T-helper 1 cell treated with Interleukin-12 subunit alpha and Interleukin-12 subunit beta and Interleukin-4 antibody, amounts not matched to agents 30 μg/mL and 1 μg/mL, for 36 hours (primary cell): Measurements from ENCODE around the gene SLCO3A1.
"Not testable (repeated sequence)": the region's sequence is repeated elsewhere in the genome, so short reads cannot be mapped to it uniquely, and the experiment has no call there.

ENCODE experiments used
- H3K27ac Mint-ChIP-seq: one replicate; pipeline ENCODE4 v1.8.0; 2021; ENCODE audit warnings: mild to moderate bottlenecking, mixed read lengths
- H3K27me3 Mint-ChIP-seq: one replicate; pipeline ENCODE4 v1.8.0; 2021; ENCODE audit warnings: low read depth, mixed read lengths
- H3K36me3 Mint-ChIP-seq: one replicate; pipeline ENCODE4 v1.8.0; 2021; ENCODE audit warnings: low read depth, mixed read lengths
- H3K4me1 Mint-ChIP-seq: one replicate; pipeline ENCODE4 v1.8.0; 2021; ENCODE audit warnings: low read depth, mixed read lengths
- H3K4me3 Mint-ChIP-seq: one replicate; pipeline ENCODE4 v1.8.0; 2021; ENCODE audit warnings: mild to moderate bottlenecking, moderate library complexity, mixed read lengths
- H3K9me3 Mint-ChIP-seq: one replicate; pipeline ENCODE4 v1.8.0; 2021; ENCODE audit warnings: mixed read lengths

The SLCO3A1 gene

DNA sequence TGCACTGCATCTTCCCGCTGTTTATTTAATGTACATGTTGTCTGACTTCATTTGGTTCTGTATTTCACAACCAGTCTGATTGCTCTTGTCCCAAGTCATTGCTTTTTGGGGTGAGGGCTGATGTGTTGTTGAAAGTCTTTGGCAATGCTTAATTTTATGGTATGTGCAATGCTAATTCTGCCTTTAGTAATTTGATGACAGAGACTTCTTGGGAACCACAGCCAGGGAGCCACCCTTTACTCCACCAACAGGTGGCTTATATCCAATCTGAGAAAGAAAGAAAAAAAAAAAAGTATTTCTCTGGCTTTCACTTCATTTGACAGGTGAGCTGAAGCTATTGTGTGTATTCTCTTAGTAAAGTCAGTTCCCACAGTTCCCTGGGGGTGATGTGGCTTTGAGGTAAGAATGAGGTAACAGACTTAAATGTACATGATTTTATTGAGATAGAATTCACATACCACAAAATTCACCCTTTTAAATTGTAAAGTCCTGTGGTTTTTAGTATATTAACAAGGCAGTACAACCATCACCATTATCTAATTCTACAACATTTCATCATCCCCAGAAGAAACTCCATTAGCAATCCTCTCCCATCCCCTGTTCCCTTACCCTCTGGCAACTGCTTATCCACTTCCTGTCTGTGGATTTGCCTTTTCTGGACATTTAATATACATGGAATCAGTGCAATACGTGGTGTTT lies 97.3 kb downstream of the SLCO3A1 start:
- Mint-ChIP-seq H3K9me3 (no peaks in the 10 kb centered on the region), H3K27me3 (no peaks in the 10 kb centered on the region), H3K27ac (no peak overlapping the region), H3K4me1 (peaks cover 27% of the 10 kb centered on the region), H3K4me3 (no peak overlapping the region), H3K36me3 (no peaks in the 10 kb centered on the region)

DNA sequence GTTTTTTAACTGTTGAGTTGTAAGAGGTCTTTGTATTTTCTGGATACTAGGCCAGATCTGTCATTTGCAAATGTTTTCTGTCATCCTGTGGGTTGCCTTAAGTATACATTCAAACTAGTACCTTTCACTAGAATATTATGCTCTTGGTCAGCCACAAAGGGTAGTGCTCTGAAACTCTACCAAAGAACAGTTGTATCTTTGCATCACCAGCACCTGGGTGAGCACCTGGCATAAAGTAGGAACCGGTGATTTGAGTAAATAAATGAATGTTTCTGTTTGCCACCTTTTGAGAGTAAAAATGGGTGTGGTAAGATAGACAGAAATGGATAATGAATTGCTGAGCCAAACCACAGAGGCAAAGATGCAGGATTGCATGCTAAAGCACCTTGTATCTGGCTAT lies 98.7 kb downstream of the SLCO3A1 start:
- Mint-ChIP-seq H3K27ac (no peak overlapping the region), H3K4me3 (no peak overlapping the region), H3K4me1 (peaks cover 24% of the 10 kb centered on the region), H3K27me3 (no peaks in the 10 kb centered on the region), H3K36me3 (no peaks in the 10 kb centered on the region), H3K9me3 (no peaks in the 10 kb centered on the region)

DNA sequence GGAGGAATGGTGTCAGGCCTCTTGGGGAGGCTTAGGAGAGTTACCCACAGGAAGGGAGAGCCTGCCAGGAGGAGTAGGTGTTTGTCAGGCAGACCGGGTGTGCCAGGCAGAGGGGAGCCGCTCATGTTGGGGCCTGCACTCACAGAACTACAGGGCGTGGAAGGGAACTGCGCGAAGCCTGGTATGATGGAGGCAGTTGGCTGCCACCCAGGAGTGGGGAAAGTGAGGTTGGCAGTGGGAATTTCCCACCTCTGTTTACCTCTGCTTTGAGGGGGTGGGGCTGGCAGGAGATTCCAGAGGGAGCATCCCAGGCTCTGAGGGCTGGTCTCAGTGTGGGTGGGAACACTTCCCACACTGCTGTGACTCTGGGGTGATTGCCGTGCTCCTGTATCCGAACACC lies 99.9 kb downstream of the SLCO3A1 start:
- Mint-ChIP-seq H3K36me3 (no peaks in the 10 kb centered on the region), H3K27me3 (no peaks in the 10 kb centered on the region), H3K4me3 (no peak overlapping the region), H3K9me3 (no peaks in the 10 kb centered on the region), H3K4me1 (peaks cover 22% of the 10 kb centered on the region), H3K27ac (no peak overlapping the region)

GRCh38 chr15:91954292-91954691 lies 100.8 kb downstream of the SLCO3A1 start:
- no peaks in the 10 kb centered on the region for H3K9me3 Mint-ChIP-seq
- no peak overlapping the region for H3K27ac Mint-ChIP-seq
- no peak overlapping the region for H3K4me3 Mint-ChIP-seq
- H3K27me3 Mint-ChIP-seq = no peaks in the 10 kb centered on the region
- H3K4me1 Mint-ChIP-seq = peaks cover 22% of the 10 kb centered on the region
- no peaks in the 10 kb centered on the region for H3K36me3 Mint-ChIP-seq

- no peaks in the 10 kb centered on the region for H3K36me3 Mint-ChIP-seq
- no peaks in the 10 kb centered on the region for H3K9me3 Mint-ChIP-seq
- no peaks in the 10 kb centered on the region for H3K27me3 Mint-ChIP-seq
- no peak overlapping the region for H3K4me3 Mint-ChIP-seq
- no peak overlapping the region for H3K27ac Mint-ChIP-seq
- H3K4me1 Mint-ChIP-seq = peaks cover 17% of the 10 kb centered on the region
Measured at GRCh38 chr15:91956026-91956723, 102.7 kb downstream of the SLCO3A1 start.

DNA sequence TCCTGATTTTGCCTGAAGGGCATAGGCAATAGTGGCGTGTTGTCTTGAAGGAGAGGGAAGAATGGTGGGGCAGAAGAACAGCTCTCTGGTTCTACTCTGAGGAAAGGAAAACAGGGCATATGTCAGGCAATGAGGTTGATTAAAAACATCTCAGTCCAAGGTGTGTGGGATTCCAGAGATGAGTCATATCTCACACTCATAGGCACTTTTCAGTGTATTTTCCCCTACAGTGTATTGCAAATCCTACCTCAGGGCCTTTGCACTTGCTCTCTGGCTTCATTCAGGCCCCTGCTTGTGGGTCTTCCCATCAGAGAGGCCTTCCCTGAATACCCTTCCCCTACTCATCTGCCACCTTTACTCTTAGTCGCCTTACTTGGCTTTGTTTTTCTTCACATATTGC lies 107.8 kb downstream of the SLCO3A1 start:
- H3K27ac Mint-ChIP-seq = no peak overlapping the region
- H3K4me1 Mint-ChIP-seq = peaks cover 3% of the 10 kb centered on the region
- no peaks in the 10 kb centered on the region for H3K9me3 Mint-ChIP-seq
- H3K36me3 Mint-ChIP-seq = no peaks in the 10 kb centered on the region
- no peak overlapping the region for H3K4me3 Mint-ChIP-seq
- H3K27me3 Mint-ChIP-seq = no peaks in the 10 kb centered on the region

GRCh38 chr15:91963747-91964146 lies 110.2 kb downstream of the SLCO3A1 start:
- not testable (repeated sequence) for H3K27me3 Mint-ChIP-seq, H3K9me3 Mint-ChIP-seq, H3K27ac Mint-ChIP-seq, H3K4me1 Mint-ChIP-seq, H3K4me3 Mint-ChIP-seq, H3K36me3 Mint-ChIP-seq

- H3K27me3 Mint-ChIP-seq = no peaks in the 10 kb centered on the region
- no peaks in the 10 kb centered on the region for H3K9me3 Mint-ChIP-seq
- H3K4me1 Mint-ChIP-seq = peaks cover 3% of the 10 kb centered on the region
- no peak overlapping the region for H3K27ac Mint-ChIP-seq
- no peak overlapping the region for H3K4me3 Mint-ChIP-seq
- H3K36me3 Mint-ChIP-seq = no peaks in the 10 kb centered on the region
Measured at GRCh38 chr15:91965501-91966193, 112.1 kb downstream of the SLCO3A1 start.

DNA sequence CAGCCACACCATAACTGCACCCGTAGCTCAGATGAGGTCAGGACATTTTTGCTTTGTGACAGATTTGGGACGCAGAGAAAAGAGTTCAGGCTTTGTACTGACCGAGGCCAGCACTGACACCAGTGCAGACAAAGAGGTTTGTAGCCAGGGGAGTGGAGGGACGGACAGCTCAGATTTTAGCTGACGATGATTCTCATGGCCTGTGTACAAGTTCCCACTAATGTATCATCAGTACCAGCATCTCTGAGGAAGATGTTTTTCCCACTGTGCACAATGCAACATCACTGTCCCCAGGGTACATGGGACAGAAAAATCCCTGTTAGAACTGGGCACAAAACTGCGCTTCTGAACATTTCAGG lies 112.7 kb downstream of the SLCO3A1 start:
- Mint-ChIP-seq H3K9me3 (no peaks in the 10 kb centered on the region), H3K4me3 (no peak overlapping the region), H3K4me1 (peaks cover 3% of the 10 kb centered on the region), H3K27ac (no peak overlapping the region), H3K36me3 (no peaks in the 10 kb centered on the region), H3K27me3 (no peaks in the 10 kb centered on the region)

GRCh38 chr15:91967935-91968606 lies 114.6 kb downstream of the SLCO3A1 start:
- Mint-ChIP-seq H3K27ac (no peak overlapping the region), H3K4me3 (no peak overlapping the region), H3K9me3 (no peaks in the 10 kb centered on the region), H3K36me3 (no peaks in the 10 kb centered on the region), H3K27me3 (no peaks in the 10 kb centered on the region), H3K4me1 (no peaks in the 10 kb centered on the region)

GRCh38 chr15:91968610-91969009 lies 115.1 kb downstream of the SLCO3A1 start:
- H3K9me3 Mint-ChIP-seq = no peaks in the 10 kb centered on the region
- H3K4me1 Mint-ChIP-seq = no peaks in the 10 kb centered on the region
- H3K27me3 Mint-ChIP-seq = no peaks in the 10 kb centered on the region
- no peaks in the 10 kb centered on the region for H3K36me3 Mint-ChIP-seq
- no peak overlapping the region for H3K27ac Mint-ChIP-seq
- no peak overlapping the region for H3K4me3 Mint-ChIP-seq

DNA sequence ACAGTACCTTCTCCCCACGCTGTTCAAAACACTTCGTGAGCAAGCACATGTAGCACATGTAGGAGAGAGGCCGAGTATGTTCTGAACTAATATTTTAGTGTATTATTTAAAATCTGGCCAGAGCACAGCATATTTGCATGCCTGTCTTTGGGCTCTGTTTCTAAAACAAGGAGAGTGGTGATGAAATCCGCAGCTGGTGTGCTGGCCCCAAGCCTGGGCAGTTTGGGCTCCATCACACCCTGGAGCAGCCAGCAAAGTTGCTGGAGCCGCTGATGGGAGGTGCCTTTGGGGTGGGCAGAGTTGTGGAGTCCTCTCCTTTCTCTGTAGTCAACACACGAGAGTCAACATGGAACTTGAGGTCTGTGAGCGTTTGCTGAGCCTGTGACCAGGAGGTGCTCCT lies 116.6 kb downstream of the SLCO3A1 start:
- H3K4me1 Mint-ChIP-seq = no peaks in the 10 kb centered on the region
- no peak overlapping the region for H3K27ac Mint-ChIP-seq
- H3K36me3 Mint-ChIP-seq = no peaks in the 10 kb centered on the region
- no peak overlapping the region for H3K4me3 Mint-ChIP-seq
- no peaks in the 10 kb centered on the region for H3K9me3 Mint-ChIP-seq
- no peaks in the 10 kb centered on the region for H3K27me3 Mint-ChIP-seq

DNA sequence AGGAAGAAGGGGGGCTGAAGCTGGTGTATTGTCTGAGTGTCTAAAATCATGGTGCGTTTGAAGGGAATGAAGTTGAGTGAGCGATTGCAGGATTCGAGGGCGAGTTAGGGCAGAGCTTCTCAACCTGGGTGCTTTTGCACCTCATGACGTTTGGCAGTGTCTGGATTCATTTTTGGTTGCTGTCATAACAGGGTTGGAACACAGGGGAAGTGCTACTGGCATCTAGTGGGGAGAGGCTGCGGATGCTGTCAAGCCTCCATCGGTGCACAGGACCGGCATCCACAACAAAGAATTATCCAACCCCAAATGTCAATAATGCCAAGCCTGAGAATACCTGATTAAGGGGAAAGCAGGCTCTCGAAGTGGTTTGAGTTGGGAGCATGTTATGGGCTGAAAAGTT lies 120.0 kb downstream of the SLCO3A1 start:
- H3K4me3 Mint-ChIP-seq = no peak overlapping the region
- H3K36me3 Mint-ChIP-seq = no peaks in the 10 kb centered on the region
- no peaks in the 10 kb centered on the region for H3K9me3 Mint-ChIP-seq
- H3K4me1 Mint-ChIP-seq = no peaks in the 10 kb centered on the region
- no peaks in the 10 kb centered on the region for H3K27me3 Mint-ChIP-seq
- H3K27ac Mint-ChIP-seq = no peak overlapping the region

DNA sequence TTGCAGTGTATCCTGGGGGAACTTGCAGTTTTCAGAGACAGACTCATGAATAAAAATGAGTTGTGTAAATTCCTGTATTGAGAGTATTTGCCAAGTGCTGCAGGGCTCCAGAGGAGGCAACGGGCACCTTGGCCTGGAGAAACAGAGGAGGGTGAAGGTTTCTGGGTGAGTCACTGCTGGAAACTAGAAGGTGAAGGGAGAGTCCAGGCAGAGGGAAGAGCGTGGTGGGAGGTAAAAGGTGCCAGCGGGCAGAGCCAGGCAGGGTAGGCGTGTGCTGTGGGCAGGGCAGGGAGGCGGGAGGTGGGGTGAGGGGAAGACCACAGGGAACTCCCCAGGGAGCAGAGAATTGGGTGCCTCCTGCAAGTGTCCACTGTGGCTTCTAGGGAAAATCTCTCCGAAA lies 120.8 kb downstream of the SLCO3A1 start:
- no peaks in the 10 kb centered on the region for H3K4me1 Mint-ChIP-seq
- H3K36me3 Mint-ChIP-seq = no peaks in the 10 kb centered on the region
- no peaks in the 10 kb centered on the region for H3K27me3 Mint-ChIP-seq
- H3K9me3 Mint-ChIP-seq = no peaks in the 10 kb centered on the region
- no peak overlapping the region for H3K27ac Mint-ChIP-seq
- no peak overlapping the region for H3K4me3 Mint-ChIP-seq
